Lower leg skin (tissue), 4 donors: ENCODE measurements around the gene WBP1. TPM values are rescaled to one million over a fixed set of nuclear protein-coding genes. Genes with fewer than 3 reads are reported as not detected.
"Not testable (repeated sequence)": the region's sequence is repeated elsewhere in the genome, so short reads cannot be mapped to it uniquely, and the experiment has no call there.

ENCODE experiments used
- DNase-seq, 2 donors: peaks; one replicate each; pipeline ENCODE4 v3.0.0-alpha.2; 2019; ENCODE audit warnings: low spot score in 2 of 2
- H3K4me3 ChIP-seq: fragments of 200-600 bp; sonication (generic); 2 replicates; pipeline ENCODE4 v1.5.1; 2017; ENCODE audit warnings: mild to moderate bottlenecking, low read depth; ENCODE audit not compliant: poor library complexity, severe bottlenecking
- CTCF ChIP-seq, 3 donors: fragments of 450-650 bp; IDR thresholded peaks; one replicate each; pipeline ENCODE4 v1.5.1; 2016; ENCODE audit warnings: antibody characterized with exemption in 3 of 3, mild to moderate bottlenecking in 3 of 3, moderate library complexity in 2 of 3
- POLR2A ChIP-seq, 2 donors: fragments of 450-650 bp; IDR thresholded peaks; one replicate each; pipeline ENCODE4 v1.6.1; 2016 to 2017; ENCODE audit warnings: antibody characterized with exemption in 2 of 2, mild to moderate bottlenecking in 1 of 2, moderate library complexity in 1 of 2
- WGBS, 2 donors: methylation state at CpG; one replicate each; pipeline ENCODE4 v1.1.5; 2018; 5-methylcytosine and 5-hydroxymethylcytosine counted together
- intact Hi-C: fragments of 100-400 bp; cut with DNase I; formaldehyde crosslinking; loops from one replicate; pipeline ENCODE4 v1.15.0; 2023; ENCODE audit warnings: low total_unique reads
- total RNA-seq, 4 donors: library from RNA; depleted of rRNA; stranded (reverse); fragments of >200 nt; gene quantifications; one replicate each; pipeline ENCODE4 v1.1.0, GENCODE V29; 2016

Gene WBP1
- total RNA-seq, 4 donors from 2014 or later: 35.9 to 44.9 (median 38.1) TPM

DNA sequence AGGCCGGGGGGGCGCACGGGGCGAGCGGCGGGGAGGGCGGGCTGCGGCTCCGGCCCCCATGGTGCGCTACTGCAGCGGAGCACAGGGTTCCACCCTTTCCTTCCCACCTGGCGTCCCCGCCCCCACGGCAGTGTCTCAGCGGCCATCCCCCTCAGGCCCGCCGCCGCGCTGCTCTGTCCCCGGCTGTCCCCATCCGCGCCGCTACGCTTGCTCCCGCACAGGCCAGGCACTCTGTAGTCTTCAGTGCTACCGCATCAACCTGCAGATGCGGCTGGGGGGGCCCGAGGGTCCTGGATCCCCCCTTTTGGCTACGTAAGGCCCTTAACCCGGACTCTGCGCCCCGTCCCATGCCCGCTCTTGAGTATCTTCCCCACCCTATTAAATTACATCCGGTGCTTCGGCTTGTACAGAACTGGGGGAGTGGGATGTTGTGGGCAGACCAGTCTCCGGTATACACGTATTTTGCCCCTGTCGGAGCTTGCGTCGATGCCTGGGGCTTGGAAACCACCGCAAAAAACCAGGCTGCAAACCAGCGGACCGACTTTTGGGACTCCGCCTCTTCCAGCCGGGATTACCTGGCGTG lies 598 bp upstream of the WBP1 start:
- WGBS, 2 donors: 0 to 1% methylated on average over 22 to 33 of the region's 46 CpGs
- intact Hi-C loops: no loop called here
- H3K4me3 ChIP-seq: peak overlapping the region; percentile 54
- TF ChIP-seq CTCF (IDR thresholded peaks at IDR 0.05): no peak
- TF ChIP-seq POLR2A (IDR thresholded peaks at IDR 0.05): no peak
- peak; percentile 57 to 95 for DNase-seq

DNA sequence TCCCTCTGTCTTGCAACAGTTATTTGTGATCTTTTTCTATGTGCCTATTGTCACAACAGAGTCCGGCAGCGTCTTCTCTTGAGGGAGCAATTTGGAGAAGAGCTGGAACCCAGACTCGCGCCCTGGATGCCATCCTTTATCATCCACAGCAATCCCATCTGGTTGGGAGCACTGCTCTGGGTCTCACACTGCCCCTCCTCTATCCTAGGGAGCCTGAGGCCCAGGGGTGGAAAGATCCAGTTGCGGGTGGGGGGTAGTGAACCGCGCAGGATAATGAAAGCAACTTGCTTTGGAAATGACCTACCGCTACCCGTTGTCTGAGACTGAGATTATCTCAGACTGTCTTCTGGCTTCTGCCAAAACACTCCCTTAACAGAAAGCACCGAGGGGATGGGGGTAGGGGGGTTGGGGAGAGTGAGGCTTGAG lies 713 bp downstream of the WBP1 start:
- no peak for DNase-seq
- TF ChIP-seq CTCF (IDR thresholded peaks at IDR 0.05) (no peak), POLR2A (IDR thresholded peaks at IDR 0.05) (no peak)
- WGBS, 2 donors: 2% methylated on average over 8 to 10 of the region's 10 CpGs
- H3K4me3 ChIP-seq: peak overlapping the region; percentile 30
- intact Hi-C loops: no loop called here

- DNase-seq, H3K4me3 ChIP-seq, intact Hi-C loops: not testable (repeated sequence)
- 78% methylated on average over 13 of the region's 13 CpGs for WGBS, 2 donors
Observed at GRCh38 chr2:74459503-74460118, 1.4 kb downstream of the WBP1 start.

DNA sequence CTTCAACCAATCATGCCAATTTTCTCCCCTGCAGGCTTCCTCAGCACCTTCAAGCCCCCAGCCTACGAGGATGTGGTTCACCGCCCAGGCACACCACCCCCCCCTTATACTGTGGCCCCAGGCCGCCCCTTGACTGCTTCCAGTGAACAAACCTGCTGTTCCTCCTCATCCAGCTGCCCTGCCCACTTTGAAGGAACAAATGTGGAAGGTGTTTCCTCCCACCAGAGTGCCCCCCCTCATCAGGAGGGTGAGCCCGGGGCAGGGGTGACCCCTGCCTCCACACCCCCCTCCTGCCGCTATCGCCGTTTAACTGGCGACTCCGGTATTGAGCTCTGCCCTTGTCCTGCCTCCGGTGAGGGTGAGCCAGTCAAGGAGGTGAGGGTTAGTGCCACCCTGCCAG lies 1.9 kb downstream of the WBP1 start:
- DNase-seq, intact Hi-C loops: not testable (repeated sequence)

DNA sequence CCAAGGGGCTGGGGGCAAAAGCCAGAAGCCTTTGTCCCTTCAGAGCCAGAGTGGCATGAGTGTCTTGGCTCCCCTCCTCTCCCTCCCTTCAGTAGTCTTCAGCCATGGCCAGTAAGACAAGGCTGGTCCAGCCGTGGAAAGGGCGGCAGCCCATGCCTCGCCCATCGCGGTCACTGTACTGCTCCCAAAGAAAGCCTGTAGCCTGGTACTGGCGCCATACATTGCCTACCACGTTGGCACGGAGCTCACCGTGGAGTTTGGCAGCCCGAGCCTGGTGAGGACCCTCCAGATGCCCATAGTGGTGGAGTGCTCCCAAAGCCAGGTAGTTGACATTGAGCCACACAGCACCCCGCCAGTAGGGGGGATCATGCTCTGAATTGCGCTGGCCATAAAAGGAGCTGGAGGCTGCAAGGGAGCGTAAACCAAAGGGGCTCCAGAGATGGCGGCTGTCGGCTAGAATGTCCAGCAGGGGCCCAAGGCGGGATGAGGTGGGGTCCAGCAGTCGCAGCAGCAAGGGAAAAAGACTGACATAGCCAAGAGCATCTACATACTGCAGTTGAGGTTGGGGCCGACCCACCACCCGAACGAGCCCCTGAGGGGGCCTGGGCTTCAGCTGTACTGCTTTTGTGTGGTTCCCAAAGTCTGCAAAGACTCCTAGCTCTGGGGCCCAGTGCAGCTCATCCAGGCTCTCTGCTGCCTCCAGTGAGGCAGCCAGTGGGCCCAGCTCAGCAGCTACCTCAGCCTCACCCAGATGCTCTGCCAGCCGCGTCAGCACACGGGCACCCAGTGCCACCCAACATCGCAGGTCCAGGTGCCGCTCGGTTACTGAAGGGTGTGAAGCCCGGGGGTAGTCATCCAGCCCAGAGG lies 3.2 kb downstream of the WBP1 start:
- TF ChIP-seq POLR2A (IDR thresholded peaks at IDR 0.05): no peak
- no peak for TF ChIP-seq CTCF (IDR thresholded peaks at IDR 0.05)
- intact Hi-C loops: no loop called here
- no peak for DNase-seq
- H3K4me3 ChIP-seq: no peak overlapping the region
- WGBS, 2 donors: 87 to 88% methylated on average over 22 to 27 of the region's 27 CpGs

More for the DNA sequence above, 1.9 kb downstream of the WBP1 start:
- H3K4me3 ChIP-seq: not testable (repeated sequence)
- WGBS, 2 donors: 63% methylated on average over 10 of the region's 10 CpGs

GRCh38 chr2:74462054-74462785 lies 4.0 kb downstream of the WBP1 start:
- 83 to 89% methylated on average over 20 of the region's 20 CpGs for WGBS, 2 donors
- intact Hi-C loops: no loop called here
- TF ChIP-seq CTCF (IDR thresholded peaks at IDR 0.05) (no peak), POLR2A (IDR thresholded peaks at IDR 0.05) (no peak)
- no peak for DNase-seq
- no peak overlapping the region for H3K4me3 ChIP-seq
